Measurements from ENCODE around the gene HSPA1A. TPM values are rescaled to one million over a fixed set of nuclear protein-coding genes. Genes with fewer than 3 reads are reported as not detected.
A peak's percentile ranks its signal among the peaks of the same experiment; 100 is the strongest.

The HSPA1A gene
- total and polyA plus RNA-seq, 9 of the 15 experiments (the other 6 are each of a cell fraction or from before 2014, with no cell fraction given), result 2.2 to 273 (median 107) TPM

GRCh38 chr6:31831350-31832215, 16.2 kb downstream of the HSPA1A start (continued):
- no peak for TF ChIP-seq ZNF280B (CRISPR knock-in tag; IDR thresholded peaks at IDR 0.05)
- TF ChIP-seq POLR2AphosphoS2 (IDR thresholded peaks at IDR 0.05; ENCODE audit: low read length), result peak; percentile 57; the same call in 1 of the 2 replicates
- no peak for TF ChIP-seq E2F1 (CRISPR knock-in tag; IDR thresholded peaks at IDR 0.05)
- TF ChIP-seq, protein P1, sequence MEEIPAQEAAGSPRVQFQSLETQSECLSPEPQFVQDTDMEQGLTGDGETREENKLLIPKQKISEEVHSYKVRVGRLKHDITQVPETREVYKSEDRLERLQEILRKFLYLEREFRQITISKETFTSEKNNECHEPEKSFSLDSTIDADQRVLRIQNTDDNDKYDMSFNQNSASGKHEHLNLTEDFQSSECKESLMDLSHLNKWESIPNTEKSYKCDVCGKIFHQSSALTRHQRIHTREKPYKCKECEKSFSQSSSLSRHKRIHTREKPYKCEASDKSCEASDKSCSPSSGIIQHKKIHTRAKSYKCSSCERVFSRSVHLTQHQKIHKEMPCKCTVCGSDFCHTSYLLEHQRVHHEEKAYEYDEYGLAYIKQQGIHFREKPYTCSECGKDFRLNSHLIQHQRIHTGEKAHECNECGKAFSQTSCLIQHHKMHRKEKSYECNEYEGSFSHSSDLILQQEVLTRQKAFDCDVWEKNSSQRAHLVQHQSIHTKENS (CRISPR knock-in tag; IDR thresholded peaks at IDR 0.05), result no peak
- TF ChIP-seq ZC3H4 (CRISPR knock-in tag; IDR thresholded peaks at IDR 0.05; ENCODE audit: borderline replicate concordance), result peak; percentile 75; the same call in 1 of the 2 replicates
- TF ChIP-seq PHB2 (IDR thresholded peaks at IDR 0.05; ENCODE audit: low read depth), result no peak
- TF ChIP-seq SOX6 (IDR thresholded peaks at IDR 0.05), result peak; percentile 55
- peak; percentile 63; the same call in 1 of the 2 replicates for TF ChIP-seq ZBTB17 (CRISPR knock-in tag; IDR thresholded peaks at IDR 0.05)
- TF ChIP-seq, protein P2, sequence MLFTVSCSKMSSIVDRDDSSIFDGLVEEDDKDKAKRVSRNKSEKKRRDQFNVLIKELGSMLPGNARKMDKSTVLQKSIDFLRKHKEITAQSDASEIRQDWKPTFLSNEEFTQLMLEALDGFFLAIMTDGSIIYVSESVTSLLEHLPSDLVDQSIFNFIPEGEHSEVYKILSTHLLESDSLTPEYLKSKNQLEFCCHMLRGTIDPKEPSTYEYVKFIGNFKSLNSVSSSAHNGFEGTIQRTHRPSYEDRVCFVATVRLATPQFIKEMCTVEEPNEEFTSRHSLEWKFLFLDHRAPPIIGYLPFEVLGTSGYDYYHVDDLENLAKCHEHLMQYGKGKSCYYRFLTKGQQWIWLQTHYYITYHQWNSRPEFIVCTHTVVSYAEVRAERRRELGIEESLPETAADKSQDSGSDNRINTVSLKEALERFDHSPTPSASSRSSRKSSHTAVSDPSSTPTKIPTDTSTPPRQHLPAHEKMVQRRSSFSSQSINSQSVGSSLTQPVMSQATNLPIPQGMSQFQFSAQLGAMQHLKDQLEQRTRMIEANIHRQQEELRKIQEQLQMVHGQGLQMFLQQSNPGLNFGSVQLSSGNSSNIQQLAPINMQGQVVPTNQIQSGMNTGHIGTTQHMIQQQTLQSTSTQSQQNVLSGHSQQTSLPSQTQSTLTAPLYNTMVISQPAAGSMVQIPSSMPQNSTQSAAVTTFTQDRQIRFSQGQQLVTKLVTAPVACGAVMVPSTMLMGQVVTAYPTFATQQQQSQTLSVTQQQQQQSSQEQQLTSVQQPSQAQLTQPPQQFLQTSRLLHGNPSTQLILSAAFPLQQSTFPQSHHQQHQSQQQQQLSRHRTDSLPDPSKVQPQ (CRISPR knock-in tag; IDR thresholded peaks at IDR 0.05; ENCODE audit: borderline replicate concordance), result no peak
- no peak for TF ChIP-seq ZKSCAN3 (CRISPR knock-in tag; IDR thresholded peaks at IDR 0.05)
- TF ChIP-seq ZC3H8 (IDR thresholded peaks at IDR 0.05), result no peak
- no peak for TF ChIP-seq SIX5 (IDR thresholded peaks at IDR 0.05; ENCODE audit: borderline replicate concordance in 1 of 2, insufficient read depth in 1 of 2, low read depth in 1 of 2, low read length in 2 of 2)
- TF ChIP-seq ZNF12 (CRISPR knock-in tag; IDR thresholded peaks at IDR 0.05), result no peak
- TF ChIP-seq ZNF3 (CRISPR knock-in tag; IDR thresholded peaks at IDR 0.05), result no peak
- TF ChIP-seq MED1 (CRISPR knock-in tag; IDR thresholded peaks at IDR 0.05; ENCODE audit: borderline replicate concordance), result no peak
- TF ChIP-seq TBP (optimal IDR thresholded peaks at IDR 0.05; ENCODE audit: low read depth, low read length), result no peak
- TF ChIP-seq NR2C2 (CRISPR knock-in tag; IDR thresholded peaks at IDR 0.05), result no peak
- no peak for TF ChIP-seq NR2C2 (tag; IDR thresholded peaks at IDR 0.05)
- TF ChIP-seq ERF (CRISPR knock-in tag; IDR thresholded peaks at IDR 0.05), result no peak
- TF ChIP-seq, protein P3, sequence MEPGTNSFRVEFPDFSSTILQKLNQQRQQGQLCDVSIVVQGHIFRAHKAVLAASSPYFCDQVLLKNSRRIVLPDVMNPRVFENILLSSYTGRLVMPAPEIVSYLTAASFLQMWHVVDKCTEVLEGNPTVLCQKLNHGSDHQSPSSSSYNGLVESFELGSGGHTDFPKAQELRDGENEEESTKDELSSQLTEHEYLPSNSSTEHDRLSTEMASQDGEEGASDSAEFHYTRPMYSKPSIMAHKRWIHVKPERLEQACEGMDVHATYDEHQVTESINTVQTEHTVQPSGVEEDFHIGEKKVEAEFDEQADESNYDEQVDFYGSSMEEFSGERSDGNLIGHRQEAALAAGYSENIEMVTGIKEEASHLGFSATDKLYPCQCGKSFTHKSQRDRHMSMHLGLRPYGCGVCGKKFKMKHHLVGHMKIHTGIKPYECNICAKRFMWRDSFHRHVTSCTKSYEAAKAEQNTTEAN (CRISPR knock-in tag; IDR thresholded peaks at IDR 0.05), result 0 out of 2 replicates have a peak, but pooled peaks have one; percentile 13
